Stimulated activated CD8-positive, alpha-beta memory T cell treated with anti-CD3 and anti-CD28 coated beads, Interleukin-15, amount 100 ng/mL, for 1 hour (primary cell): ENCODE measurements around the gene KRTAP2-1.
"Not testable (repeated sequence)": the region's sequence is repeated elsewhere in the genome, so short reads cannot be mapped to it uniquely, and the experiment has no call there.

Source experiments
- DNase-seq: peaks from one replicate; pipeline ENCODE4 v3.0.0-alpha.2; 2020; ENCODE audit warnings: low read depth

The KRTAP2-1 gene

GRCh38 chr17:41057547-41057946 is 10.4 kb upstream of the KRTAP2-1 start:
- DNase-seq = no peak

- DNase-seq = not testable (repeated sequence)
Observed at GRCh38 chr17:41055130-41055529, 8.0 kb upstream of the KRTAP2-1 start, which contains the start of gene KRTAP2-2. Gene KRTAP2-2 (minus strand): TSS chr17:41055230. CDS start chr17:41055211, 19 bp downstream.

DNA sequence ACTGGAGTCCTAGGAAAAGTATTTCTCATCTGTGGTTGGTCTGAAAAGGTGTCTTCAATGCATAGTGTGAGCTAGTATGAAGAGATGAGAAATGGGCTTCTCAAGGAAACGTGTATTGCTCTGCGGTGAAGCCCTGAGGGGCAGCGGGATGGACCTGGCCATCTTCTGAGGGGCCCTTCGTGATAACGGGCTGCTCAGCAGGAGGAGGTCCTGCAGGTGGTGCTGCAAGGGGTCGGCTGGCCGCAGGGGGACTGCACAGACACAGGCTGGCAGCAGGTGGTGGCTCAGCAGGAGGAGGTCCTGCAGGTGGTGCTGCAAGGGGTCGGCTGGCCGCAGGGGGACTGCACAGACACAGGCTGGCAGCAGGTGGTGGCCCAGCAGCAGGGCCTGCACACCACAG is 7.4 kb upstream of the KRTAP2-1 start:
- DNase-seq = not testable (repeated sequence)

- no peak for DNase-seq
Observed at GRCh38 chr17:41054025-41054424, 6.9 kb upstream of the KRTAP2-1 start.

DNA sequence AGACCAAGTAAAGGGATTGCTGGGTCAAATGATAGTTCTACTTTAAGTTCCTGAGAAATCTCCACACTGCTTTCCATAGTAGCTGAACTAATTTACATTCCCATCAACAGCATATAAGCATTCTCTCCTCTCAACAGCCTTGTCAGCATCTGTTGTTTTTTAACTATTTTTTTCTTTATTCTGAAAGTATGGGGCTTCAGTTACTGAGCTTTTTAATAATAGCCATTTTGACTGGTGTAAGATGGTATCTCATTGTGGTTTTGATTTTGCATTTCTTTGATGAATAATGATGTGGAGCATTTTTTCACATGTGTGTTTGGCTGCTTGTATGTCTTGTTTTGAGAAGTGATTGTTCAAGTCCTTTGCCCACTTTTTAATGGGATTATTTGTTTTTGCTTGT is 5.5 kb upstream of the KRTAP2-1 start:
- no peak for DNase-seq

- DNase-seq = no peak
Observed at GRCh38 chr17:41049110-41049509, 2.0 kb upstream of the KRTAP2-1 start.

- DNase-seq = no peak
Observed at GRCh38 chr17:41048441-41048840, 1.3 kb upstream of the KRTAP2-1 start.

GRCh38 chr17:41042953-41043352 is 4.2 kb downstream of the KRTAP2-1 start:
- no peak for DNase-seq

GRCh38 chr17:41040783-41041571 is 6.1 kb downstream of the KRTAP2-1 start, which contains the start of gene KRTAP1-1:
Gene KRTAP1-1 (minus strand): TSS chr17:41041450. CDS start chr17:41041397, 53 bp downstream.
- DNase-seq = not testable (repeated sequence)

- DNase-seq = no peak
Observed at GRCh38 chr17:41037853-41038350, 9.2 kb downstream of the KRTAP2-1 start.

GRCh38 chr17:41034346-41034935 is 12.7 kb downstream of the KRTAP2-1 start, which contains the start of gene KRTAP1-3:
Gene KRTAP1-3 (minus strand): TSS chr17:41034874. CDS start chr17:41034821, 53 bp downstream.
- DNase-seq = not testable (repeated sequence)

- DNase-seq = no peak
Observed at GRCh38 chr17:41029633-41030245, 17.4 kb downstream of the KRTAP2-1 start, which contains the start of gene KRTAP1-4. Gene KRTAP1-4 (minus strand): TSS chr17:41030195. CDS start chr17:41030078, 117 bp downstream.

GRCh38 chr17:41026715-41027471 is 20.2 kb downstream of the KRTAP2-1 start, which contains the start of gene KRTAP1-5:
Gene KRTAP1-5 (minus strand): TSS chr17:41027208. CDS start chr17:41027155, 53 bp downstream.
- no peak for DNase-seq

- no peak for DNase-seq
Observed at GRCh38 chr17:41024697-41025096, 22.4 kb downstream of the KRTAP2-1 start.

GRCh38 chr17:41020336-41020735 is 26.8 kb downstream of the KRTAP2-1 start:
- DNase-seq = no peak

- DNase-seq = no peak
Observed at GRCh38 chr17:41019415-41019814, 27.7 kb downstream of the KRTAP2-1 start.

DNA sequence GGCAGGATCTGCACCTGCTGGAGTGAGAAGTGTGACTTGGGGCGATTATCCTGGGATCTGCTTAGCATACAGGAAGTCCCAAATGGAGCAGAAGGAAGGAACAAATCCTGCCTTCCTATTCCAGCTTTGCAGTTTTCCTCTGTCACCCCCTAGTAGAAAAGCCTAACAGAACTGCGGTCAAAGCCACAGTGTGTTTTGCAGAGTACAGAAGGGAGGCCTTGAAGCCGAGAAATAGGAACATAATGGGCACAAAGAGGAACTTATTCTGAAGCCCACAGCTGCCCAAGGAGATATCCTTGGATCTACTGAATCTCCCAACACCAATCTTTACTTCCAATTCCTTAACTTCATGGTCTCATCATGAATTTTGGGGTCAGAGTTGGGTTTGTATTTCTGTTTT is 28.6 kb downstream of the KRTAP2-1 start:
- DNase-seq = no peak

DNA sequence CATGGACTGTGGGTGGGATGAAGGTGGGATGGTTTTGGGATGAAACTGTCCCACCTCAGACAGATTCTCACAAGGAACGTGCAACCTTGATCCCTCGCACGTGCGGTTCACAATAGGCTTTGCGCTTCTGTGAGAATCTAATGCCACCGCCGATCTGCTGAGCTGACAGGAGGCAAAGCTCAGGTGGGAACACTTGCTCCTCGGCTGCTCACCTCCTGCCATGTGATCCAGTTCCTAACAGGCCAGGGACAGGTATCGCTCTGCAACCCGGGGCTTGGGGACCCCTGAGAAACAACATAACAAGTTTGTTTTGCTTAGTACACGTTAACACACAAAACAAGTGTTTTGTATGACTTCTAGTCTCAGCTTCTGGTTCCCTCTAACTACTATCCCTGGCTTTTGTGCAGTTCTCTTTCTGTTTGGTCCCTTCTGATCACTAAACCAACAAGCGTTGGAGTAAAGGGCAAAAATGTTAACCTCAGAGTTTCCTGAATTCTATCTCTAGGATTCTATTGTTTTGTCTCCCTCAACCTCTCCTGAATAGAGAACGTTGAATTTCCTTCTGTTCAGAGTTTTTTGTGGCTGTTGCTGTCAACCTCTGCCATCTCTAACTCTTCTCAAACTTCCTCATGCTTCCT is 30.4 kb downstream of the KRTAP2-1 start:
- DNase-seq = no peak

GRCh38 chr17:41015454-41015853 is 31.7 kb downstream of the KRTAP2-1 start:
- no peak for DNase-seq

DNA sequence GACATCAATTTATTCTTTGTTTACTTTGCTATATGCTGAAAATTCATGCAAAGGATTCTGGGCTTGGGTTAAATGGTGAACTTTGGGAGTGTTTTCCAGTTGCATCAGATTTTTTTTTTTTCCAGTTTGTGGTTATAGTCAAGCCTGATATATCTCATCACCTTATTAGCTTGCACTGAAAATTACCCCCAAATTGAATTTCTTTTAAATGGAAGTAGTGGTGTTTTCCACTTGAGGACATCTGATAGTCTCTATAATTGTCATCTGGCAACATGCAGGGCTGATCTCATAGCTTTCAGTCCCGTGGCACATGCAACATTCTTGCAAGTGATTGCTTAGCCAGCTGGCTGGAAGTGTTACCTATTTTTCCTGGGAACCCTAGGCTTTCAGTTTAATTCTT is 33.5 kb downstream of the KRTAP2-1 start:
- no peak for DNase-seq

GRCh38 chr17:41013181-41013580 is 33.9 kb downstream of the KRTAP2-1 start:
- no peak for DNase-seq
